Activated T-cell treated with anti-CD3 and anti-CD28 coated beads, Interleukin-2, amount 50 U/mL, for 72 hours (primary cell): Measurements from ENCODE around the gene ANO2. TPM values are rescaled to one million over a fixed set of nuclear protein-coding genes. Genes with fewer than 3 reads are reported as not detected.
"Not testable (repeated sequence)": the region's sequence is repeated elsewhere in the genome, so short reads cannot be mapped to it uniquely, and the experiment has no call there.

ENCODE experiments used
- ATAC-seq, 2 donors: fragments of 150-1000 bp; cut with Tn5 transposase; replicated peaks in 1 of 2; 2 replicates each; pipeline ENCODE4 v1.10.0; 2021; ENCODE audit warnings: moderate library complexity in 2 of 2, mild to moderate bottlenecking in 1 of 2
- DNase-seq, 2 donors: peaks; one replicate each; pipeline ENCODE4 v3.0.0; 2021 to 2022; ENCODE audit warnings: mixed read lengths in 1 of 2
- H3K27ac Mint-ChIP-seq: one replicate; pipeline ENCODE4 v1.8.0; 2022; ENCODE audit warnings: mild to moderate bottlenecking, moderate library complexity, mixed read lengths
- H3K27me3 Mint-ChIP-seq: one replicate; pipeline ENCODE4 v1.8.0; 2022; ENCODE audit warnings: low read depth, mixed read lengths
- H3K36me3 Mint-ChIP-seq, 2 donors: one replicate each; pipeline ENCODE4 v1.8.0; 2022; ENCODE audit warnings: mixed read lengths in 2 of 2, mild to moderate bottlenecking in 1 of 2; ENCODE audit not compliant: insufficient read depth in 2 of 2
- H3K4me1 Mint-ChIP-seq: one replicate; pipeline ENCODE4 v1.8.0; 2022; ENCODE audit warnings: low read depth, mixed read lengths
- H3K4me3 Mint-ChIP-seq, 2 donors: one replicate each; pipeline ENCODE4 v1.8.0; 2022; ENCODE audit warnings: mild to moderate bottlenecking in 2 of 2, mixed read lengths in 2 of 2, moderate library complexity in 2 of 2
- H3K9me3 Mint-ChIP-seq, 2 donors: one replicate each; pipeline ENCODE4 v1.8.0; 2022; ENCODE audit warnings: mixed read lengths in 2 of 2
- total RNA-seq, 2 donors: library from RNA; stranded (reverse); gene quantifications; one replicate each; pipeline ENCODE4 v1.2.3, GENCODE V29; 2022

ANO2 gene
- total RNA-seq, 2 donors from 2014 or later, result not detected

DNA sequence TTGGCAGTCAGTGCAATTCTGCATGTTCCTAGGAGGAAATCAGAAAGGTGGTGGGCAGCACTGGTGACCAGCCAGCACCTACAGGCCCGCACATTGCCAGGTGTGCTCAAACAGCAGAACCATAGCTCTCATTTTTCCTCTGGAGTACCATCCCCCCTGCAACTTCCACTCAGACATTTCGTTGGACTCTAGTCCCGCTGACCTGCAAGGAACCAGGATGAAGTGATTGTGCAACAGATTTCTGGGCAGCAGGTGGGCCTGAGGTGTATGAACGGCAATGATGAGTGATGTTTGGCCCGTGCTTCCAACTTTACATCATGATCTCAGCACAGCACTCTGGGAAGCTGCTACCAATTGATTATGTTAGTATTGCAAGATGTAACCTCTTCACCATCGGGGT, 383.2 kb downstream of the ANO2 start:
- ATAC-seq, result no peak

DNA sequence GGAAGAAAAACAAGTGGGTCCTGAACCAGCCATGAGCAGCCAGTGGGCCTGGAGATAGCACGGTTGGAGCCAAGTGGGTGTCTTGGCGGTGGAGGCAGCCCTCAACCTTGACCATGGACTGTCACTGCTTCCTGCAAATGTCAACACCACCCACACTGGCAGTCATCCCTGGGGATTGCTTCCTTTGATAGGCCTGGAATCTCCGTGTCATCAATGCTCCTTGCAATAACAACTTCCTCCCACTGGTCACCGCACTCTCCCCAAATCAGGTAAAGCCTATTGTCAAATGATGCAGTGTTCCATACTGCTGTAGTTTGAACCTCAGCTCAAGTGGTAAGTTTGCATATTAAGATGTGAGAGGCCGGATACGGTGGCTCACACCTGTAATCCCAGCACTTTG, 384.0 kb downstream of the ANO2 start:
- Mint-ChIP-seq H3K9me3 (no peaks in the 10 kb centered on the region), H3K36me3 (no peaks in the 10 kb centered on the region), H3K27ac (no peak overlapping the region), H3K4me3 (no peak overlapping the region), H3K27me3 (peaks cover 5% of the 10 kb centered on the region), H3K4me1 (no peaks in the 10 kb centered on the region)
- no peak for DNase-seq
- ATAC-seq, result no peak

More for the DNA sequence above, 383.2 kb downstream of the ANO2 start:
- no peak overlapping the region for H3K27ac Mint-ChIP-seq
- no peaks in the 10 kb centered on the region for H3K4me1 Mint-ChIP-seq
- H3K27me3 Mint-ChIP-seq, result no peaks in the 10 kb centered on the region
- H3K9me3 Mint-ChIP-seq, result no peaks in the 10 kb centered on the region
- H3K36me3 Mint-ChIP-seq, result no peaks in the 10 kb centered on the region
- no peak overlapping the region for H3K4me3 Mint-ChIP-seq
- no peak for DNase-seq

DNA sequence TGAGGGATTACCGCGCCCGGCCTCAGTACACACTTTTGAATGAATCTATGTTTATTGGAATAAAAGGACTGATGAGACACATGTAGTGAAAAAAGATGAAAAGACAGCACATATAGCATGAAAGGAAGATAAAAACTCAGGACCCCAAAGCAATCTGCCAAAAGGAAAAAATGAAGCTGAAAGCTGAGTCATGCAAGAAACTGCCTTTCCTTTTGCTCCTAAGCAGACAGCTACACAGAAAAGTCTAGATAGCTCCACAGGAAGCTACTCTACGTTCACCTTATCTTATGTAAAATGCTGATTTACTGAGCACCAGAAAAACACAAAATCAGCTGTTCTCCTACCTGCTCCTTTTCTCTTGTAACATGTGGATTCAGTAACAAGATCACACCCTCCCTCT, 384.8 kb downstream of the ANO2 start:
- H3K27ac Mint-ChIP-seq, result no peak overlapping the region
- H3K36me3 Mint-ChIP-seq, result no peaks in the 10 kb centered on the region
- H3K27me3 Mint-ChIP-seq, result peaks cover 5% of the 10 kb centered on the region
- no peak for DNase-seq
- ATAC-seq, result no peak
- H3K4me3 Mint-ChIP-seq, result no peak overlapping the region
- H3K4me1 Mint-ChIP-seq, result no peaks in the 10 kb centered on the region
- H3K9me3 Mint-ChIP-seq, result no peaks in the 10 kb centered on the region

DNA sequence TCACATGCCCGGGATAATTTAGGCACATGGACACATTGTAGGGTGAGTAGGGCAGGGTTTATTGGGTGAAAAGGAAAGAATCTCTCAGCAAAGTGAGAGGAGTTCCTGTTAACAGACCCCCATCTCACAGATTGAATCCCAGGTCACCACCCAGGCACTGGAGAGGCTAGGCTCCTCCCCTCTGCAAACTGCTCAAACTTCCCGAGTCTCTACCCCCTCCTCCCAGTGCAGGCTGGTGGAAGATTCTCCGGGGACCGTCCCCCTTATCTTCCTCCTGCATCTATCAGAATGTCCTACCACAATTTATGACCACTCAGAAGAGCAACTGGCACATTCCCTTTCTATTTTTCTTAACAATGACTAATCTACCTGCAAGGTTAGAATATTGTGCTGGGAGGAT, 387.2 kb downstream of the ANO2 start:
- Mint-ChIP-seq H3K27ac (no peak overlapping the region), H3K4me1 (no peaks in the 10 kb centered on the region), H3K36me3 (no peaks in the 10 kb centered on the region), H3K27me3 (peaks cover 5% of the 10 kb centered on the region), H3K4me3 (no peak overlapping the region), H3K9me3 (no peaks in the 10 kb centered on the region)
- DNase-seq (no peak), ATAC-seq (no peak)

DNA sequence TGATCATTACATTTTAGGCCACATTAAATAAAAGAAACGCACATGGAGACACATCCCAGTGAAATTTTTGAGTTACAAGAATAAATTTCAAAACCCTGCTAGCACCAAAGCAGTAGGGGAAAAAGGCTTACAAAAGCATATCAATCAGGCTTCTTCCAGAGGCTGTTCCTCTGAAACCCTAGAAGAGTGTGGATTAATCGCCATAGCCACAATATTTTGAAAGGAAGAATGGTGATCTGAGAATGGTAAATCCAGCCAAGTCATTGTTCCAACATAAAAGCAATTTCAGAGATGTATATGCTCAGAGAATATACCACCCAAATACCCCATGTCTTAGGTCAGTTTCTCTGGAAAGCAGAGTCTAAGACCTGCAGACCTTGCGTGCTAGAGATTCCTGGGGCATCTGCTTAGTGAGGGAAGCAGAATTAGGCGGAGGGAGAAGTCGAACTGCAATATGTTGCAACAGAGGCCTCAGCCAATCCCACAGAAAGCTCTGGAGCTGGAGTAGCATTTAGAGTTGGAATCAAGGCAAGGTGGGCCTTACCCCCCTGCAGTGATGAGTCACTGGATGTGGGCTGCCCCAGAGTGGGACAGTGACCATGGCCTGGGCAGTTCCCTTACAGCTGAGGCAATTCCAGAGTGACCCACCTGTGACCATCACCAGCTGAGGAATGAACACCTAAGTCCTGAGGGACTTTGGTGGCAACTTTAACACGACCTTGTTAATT, 387.9 kb downstream of the ANO2 start:
- Mint-ChIP-seq H3K4me3 (no peak overlapping the region), H3K27me3 (peaks cover 5% of the 10 kb centered on the region), H3K4me1 (no peaks in the 10 kb centered on the region), H3K27ac (no peak overlapping the region), H3K36me3 (no peaks in the 10 kb centered on the region), H3K9me3 (no peaks in the 10 kb centered on the region)
- DNase-seq (no peak), ATAC-seq (no peak)

DNA sequence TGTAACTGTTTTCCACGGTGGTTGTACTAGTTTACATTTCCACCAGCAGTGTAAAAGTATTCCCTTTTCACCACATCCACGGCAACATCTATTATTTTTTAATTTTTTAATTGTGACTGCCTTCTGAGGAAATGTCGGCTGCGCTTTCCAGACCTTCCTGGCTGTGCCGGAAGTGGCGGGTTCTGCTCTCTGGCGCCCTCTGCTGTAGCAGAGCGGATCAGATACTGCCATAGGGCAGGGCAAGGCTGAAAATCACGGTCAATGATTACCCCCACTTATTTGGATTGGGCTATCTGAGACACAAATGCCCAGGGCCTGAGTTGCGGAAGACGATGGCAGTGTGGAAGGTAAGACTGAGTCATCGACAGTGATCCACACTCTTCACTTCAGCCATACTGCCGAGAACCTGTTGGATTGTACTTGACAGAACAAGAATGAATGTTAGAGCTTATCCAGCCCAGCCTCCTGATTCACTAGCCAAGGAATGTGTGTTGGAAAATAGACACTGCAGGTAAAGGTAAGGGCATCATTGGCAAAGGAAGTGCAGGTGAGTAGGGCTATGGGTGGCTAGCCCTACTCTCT, 388.9 kb downstream of the ANO2 start:
- no peaks in the 10 kb centered on the region for H3K4me1 Mint-ChIP-seq
- H3K36me3 Mint-ChIP-seq, result no peaks in the 10 kb centered on the region
- no peaks in the 10 kb centered on the region for H3K9me3 Mint-ChIP-seq
- ATAC-seq (no peak), DNase-seq (peak; percentile 7 to 12)
- H3K27ac Mint-ChIP-seq, result no peak overlapping the region
- H3K4me3 Mint-ChIP-seq, result no peak overlapping the region
- H3K27me3 Mint-ChIP-seq, result peaks cover 5% of the 10 kb centered on the region

DNA sequence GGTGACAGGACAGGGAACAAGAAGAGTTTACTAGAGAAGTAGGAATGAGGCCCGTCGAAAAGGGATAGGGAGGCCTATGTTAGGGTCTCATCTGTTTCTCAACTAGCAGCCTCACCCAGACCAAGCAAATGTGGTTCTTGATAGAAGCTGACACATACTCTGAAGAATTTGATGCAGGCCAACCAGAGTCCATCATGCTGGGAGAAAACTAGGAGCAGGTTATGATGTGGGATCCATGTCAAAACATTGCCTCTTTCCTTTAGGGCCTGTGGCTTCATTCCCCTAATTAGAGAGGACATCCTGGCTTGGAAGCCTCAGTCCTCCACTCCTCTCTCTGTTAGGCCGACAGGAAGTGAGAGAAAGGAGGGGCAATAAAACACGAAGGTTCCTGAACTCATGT, 390.3 kb downstream of the ANO2 start:
- DNase-seq (no peak), ATAC-seq (no peak)
- H3K27me3 Mint-ChIP-seq, result peaks cover 5% of the 10 kb centered on the region
- no peak overlapping the region for H3K4me3 Mint-ChIP-seq
- peaks cover 0 to 3% of the 10 kb centered on the region in 2 donors for H3K9me3 Mint-ChIP-seq
- H3K27ac Mint-ChIP-seq, result no peak overlapping the region
- no peaks in the 10 kb centered on the region for H3K4me1 Mint-ChIP-seq
- no peaks in the 10 kb centered on the region for H3K36me3 Mint-ChIP-seq

DNA sequence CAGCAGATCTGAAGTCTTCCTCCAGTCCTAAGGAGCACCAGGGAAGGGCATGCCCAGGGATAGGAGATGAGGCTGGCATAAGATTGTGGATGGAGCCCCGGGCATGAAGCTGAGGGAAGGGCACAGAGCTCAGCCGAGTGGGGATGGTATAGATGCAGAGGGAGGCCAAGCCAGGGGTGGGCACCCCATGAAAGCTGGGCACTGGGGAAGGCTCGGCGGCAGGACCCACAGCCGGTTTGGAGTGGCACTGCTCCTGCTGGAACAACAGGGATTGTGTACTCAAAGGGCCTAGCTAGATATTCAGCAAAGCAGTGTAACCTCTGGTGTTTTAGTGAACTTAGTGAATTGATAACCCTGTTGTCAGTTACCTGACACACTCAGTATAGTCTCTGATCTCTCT, 396.0 kb downstream of the ANO2 start:
- Mint-ChIP-seq H3K9me3 (peaks cover 2 to 3% of the 10 kb centered on the region in 2 donors), H3K27ac (no peak overlapping the region), H3K4me1 (no peaks in the 10 kb centered on the region), H3K27me3 (no peaks in the 10 kb centered on the region), H3K4me3 (no peak overlapping the region), H3K36me3 (no peaks in the 10 kb centered on the region)
- ATAC-seq, result no peak
- DNase-seq, result no peak

DNA sequence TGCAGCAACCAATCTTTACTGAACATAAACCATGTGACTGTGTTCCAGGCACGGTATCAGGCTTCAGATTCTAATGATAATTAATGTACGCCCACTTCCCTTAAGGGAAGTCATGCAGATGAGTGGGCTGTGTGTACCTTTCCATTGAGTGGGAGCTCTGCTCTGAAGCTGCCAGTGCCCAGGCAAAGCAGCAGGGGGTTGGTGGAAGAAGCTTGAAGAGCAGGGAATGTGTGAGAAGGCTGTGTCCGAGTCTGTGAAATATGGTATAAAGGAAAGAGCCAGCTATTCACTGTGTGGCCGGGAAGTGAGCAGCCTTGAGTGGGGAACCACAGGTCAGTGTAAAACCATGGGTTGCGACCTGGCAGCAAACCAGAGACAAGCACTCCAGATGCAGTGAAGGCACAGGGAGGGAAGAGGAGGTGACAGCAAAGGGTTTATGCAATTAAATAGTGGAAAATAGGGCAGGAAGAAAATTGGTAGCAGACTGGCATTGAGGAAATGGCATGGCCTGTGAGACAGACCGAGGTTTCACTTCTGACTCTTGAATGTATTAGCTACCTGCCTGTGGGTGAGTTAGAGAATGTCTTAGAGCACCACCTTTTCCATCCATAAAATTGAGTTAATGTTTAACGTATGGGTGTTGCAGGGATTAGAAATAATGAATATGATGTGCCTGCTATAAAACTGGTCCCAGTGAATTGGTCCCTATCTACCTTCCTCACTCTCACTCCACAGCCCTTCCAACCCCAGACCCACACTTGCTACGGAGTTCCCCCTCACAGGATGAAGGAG, 396.7 kb downstream of the ANO2 start:
- peaks cover 5% of the 10 kb centered on the region for H3K27me3 Mint-ChIP-seq
- no peaks in the 10 kb centered on the region for H3K4me1 Mint-ChIP-seq
- ATAC-seq, result no peak
- H3K4me3 Mint-ChIP-seq, result no peak overlapping the region
- H3K9me3 Mint-ChIP-seq, result peaks cover 2 to 4% of the 10 kb centered on the region in 2 donors
- H3K27ac Mint-ChIP-seq, result no peak overlapping the region
- no peak for DNase-seq
- no peaks in the 10 kb centered on the region for H3K36me3 Mint-ChIP-seq

DNA sequence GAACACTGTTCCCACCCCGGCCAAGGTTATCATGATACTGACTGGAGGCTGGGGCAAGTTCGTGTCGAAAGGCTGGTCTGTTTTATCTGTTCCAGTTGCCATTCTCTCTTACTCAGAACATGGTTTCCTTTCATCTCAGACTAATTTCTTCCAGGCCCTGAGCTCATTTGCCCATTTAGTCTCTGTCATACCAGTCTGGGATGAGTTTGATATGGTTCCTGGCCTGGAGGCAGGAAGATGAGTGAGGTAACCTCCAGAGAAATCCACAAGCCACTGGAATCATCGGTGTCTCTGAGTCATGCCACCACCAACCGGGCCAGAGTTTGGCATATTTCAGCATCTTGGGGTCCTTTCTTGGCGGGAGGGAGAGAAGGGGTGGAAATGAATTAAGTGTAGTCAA, 398.4 kb downstream of the ANO2 start:
- Mint-ChIP-seq H3K4me3 (no peak overlapping the region), H3K27me3 (peaks cover 16% of the 10 kb centered on the region), H3K9me3 (peaks cover 5 to 7% of the 10 kb centered on the region in 2 donors), H3K36me3 (no peaks in the 10 kb centered on the region), H3K27ac (no peak overlapping the region), H3K4me1 (no peaks in the 10 kb centered on the region)
- DNase-seq (no peak), ATAC-seq (no peak)

DNA sequence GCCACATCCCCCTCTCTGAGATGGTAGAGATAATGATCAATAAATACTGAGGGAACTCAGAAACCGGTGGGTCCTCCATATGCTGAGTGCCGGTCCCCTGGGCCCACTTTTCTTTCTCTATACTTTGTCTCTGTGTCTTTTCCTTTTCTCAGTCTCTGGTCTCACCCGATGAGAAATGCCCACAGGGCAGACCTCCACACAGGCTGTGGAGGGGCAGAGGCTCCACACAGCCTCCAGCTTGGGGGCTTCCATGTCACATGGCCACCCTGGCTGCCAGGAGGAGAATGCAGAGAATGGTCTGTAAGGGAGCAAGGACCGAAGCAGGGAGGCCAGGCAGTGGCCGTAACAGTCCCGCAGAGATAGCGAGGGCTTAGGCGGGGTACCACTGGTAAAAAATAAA, 407.3 kb downstream of the ANO2 start:
- no peak overlapping the region for H3K4me3 Mint-ChIP-seq
- no peak for DNase-seq
- peaks cover 0 to 1% of the 10 kb centered on the region in 2 donors for H3K36me3 Mint-ChIP-seq
- H3K27me3 Mint-ChIP-seq, result peaks cover 12% of the 10 kb centered on the region
- H3K27ac Mint-ChIP-seq, result no peak overlapping the region
- no peak for ATAC-seq
- H3K4me1 Mint-ChIP-seq, result no peaks in the 10 kb centered on the region
- peaks cover 4 to 6% of the 10 kb centered on the region in 2 donors for H3K9me3 Mint-ChIP-seq

DNA sequence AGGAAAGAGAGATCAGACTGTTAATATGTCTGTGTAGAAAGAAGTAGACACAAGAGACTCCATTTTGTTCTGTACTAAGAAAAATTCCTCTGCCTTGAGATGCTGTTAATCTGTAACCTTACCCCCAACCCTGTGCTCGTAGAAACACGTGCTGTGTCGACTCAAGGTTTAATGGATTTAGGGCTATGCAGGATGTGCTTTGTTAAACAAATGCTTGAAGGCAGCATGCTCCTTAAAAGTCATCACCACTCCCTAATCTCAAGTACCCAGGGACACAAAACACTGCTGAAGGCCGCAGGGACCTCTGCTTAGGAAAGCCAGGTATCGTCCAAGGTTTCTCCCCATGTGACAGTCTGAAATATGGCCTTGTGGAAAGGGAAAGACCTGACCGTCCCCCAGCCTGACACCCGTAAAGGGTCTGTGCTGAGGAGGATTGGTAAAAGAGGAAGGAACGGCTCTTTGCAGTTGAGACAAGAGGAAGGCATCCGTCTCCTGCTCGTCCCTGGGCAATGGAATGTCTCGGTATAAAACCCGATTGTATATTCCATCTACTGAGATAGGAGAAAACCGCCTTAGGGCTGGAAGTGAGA, 407.9 kb downstream of the ANO2 start:
- not testable (repeated sequence) for H3K4me1 Mint-ChIP-seq, H3K36me3 Mint-ChIP-seq, H3K27ac Mint-ChIP-seq, H3K27me3 Mint-ChIP-seq, H3K9me3 Mint-ChIP-seq, H3K4me3 Mint-ChIP-seq, DNase-seq, ATAC-seq

DNA sequence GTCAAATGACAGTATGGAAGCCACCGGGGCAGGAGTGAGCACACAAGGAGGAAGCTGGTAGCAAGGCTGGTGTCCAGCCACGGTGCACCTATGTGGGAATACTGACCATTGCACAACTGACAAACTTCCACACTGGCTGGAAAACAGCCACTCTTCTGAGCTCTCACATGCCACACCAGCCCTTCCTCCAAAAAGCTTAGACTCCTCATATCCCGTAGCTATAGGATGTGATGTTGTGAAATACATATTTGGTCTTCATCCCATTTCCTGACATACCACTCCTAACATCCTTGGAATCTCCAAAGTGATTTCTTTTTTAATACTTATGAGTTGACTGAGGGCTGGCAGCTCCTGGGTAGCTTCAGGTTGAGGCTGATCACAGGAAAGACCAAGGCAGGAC, 409.5 kb downstream of the ANO2 start:
- H3K27ac Mint-ChIP-seq, result no peak overlapping the region
- peaks cover 0 to 2% of the 10 kb centered on the region in 2 donors for H3K36me3 Mint-ChIP-seq
- no peaks in the 10 kb centered on the region for H3K4me1 Mint-ChIP-seq
- H3K4me3 Mint-ChIP-seq, result no peak overlapping the region
- DNase-seq (no peak), ATAC-seq (no peak)
- H3K27me3 Mint-ChIP-seq, result peaks cover 7% of the 10 kb centered on the region
- H3K9me3 Mint-ChIP-seq, result peaks cover 0 to 5% of the 10 kb centered on the region in 2 donors
